GM18858 (cell line): Measurements from ENCODE around the gene ARHGEF37.
"Not testable (repeated sequence)": the region's sequence is repeated elsewhere in the genome, so short reads cannot be mapped to it uniquely, and the experiment has no call there.

Experiments used
- ATAC-seq: cut with Tn5 transposase; IDR thresholded peaks from one replicate; pipeline ENCODE4 v1.9.1; 2021; ENCODE audit not compliant: unreplicated experiment

ARHGEF37 gene

GRCh38 chr5:149581192-149581861 is at the start of gene ARHGEF37:
Gene ARHGEF37 (plus strand): TSS chr5:149581498. CDS start chr5:149597770, 16,272 bp downstream.
- no peak for ATAC-seq

GRCh38 chr5:149532413-149532812 is 48.9 kb upstream of the ARHGEF37 start:
- ATAC-seq: no peak

GRCh38 chr5:149535787-149536186 is 45.5 kb upstream of the ARHGEF37 start:
- ATAC-seq: not testable (repeated sequence)

- no peak for ATAC-seq
Observed at GRCh38 chr5:149537374-149537975, 43.8 kb upstream of the ARHGEF37 start.

- no peak for ATAC-seq
Observed at GRCh38 chr5:149540089-149540488, 41.2 kb upstream of the ARHGEF37 start.

- no peak for ATAC-seq
Observed at GRCh38 chr5:149541893-149542292, 39.4 kb upstream of the ARHGEF37 start.

- ATAC-seq: no peak
Observed at GRCh38 chr5:149543361-149544027, 37.8 kb upstream of the ARHGEF37 start.

GRCh38 chr5:149544028-149544420 is 37.3 kb upstream of the ARHGEF37 start:
- no peak for ATAC-seq

GRCh38 chr5:149545327-149545726 is 36.0 kb upstream of the ARHGEF37 start:
- ATAC-seq: no peak

- no peak for ATAC-seq
Observed at GRCh38 chr5:149546974-149547373, 34.3 kb upstream of the ARHGEF37 start.

GRCh38 chr5:149549461-149550267 is 31.6 kb upstream of the ARHGEF37 start:
- peak; percentile 26 for ATAC-seq

GRCh38 chr5:149550268-149550583 is 31.1 kb upstream of the ARHGEF37 start:
- no peak for ATAC-seq

- no peak for ATAC-seq
Observed at GRCh38 chr5:149550594-149551226, 30.6 kb upstream of the ARHGEF37 start.

- ATAC-seq: peak; percentile 79
Observed at GRCh38 chr5:149551227-149552037, 29.9 kb upstream of the ARHGEF37 start, which contains the start of gene CSNK1A1. Gene CSNK1A1 (minus strand): TSS chr5:149551439. CDS start chr5:149550964, 475 bp downstream.

- no peak for ATAC-seq
Observed at GRCh38 chr5:149552038-149552494, 29.2 kb upstream of the ARHGEF37 start.

GRCh38 chr5:149552553-149553160 is 28.6 kb upstream of the ARHGEF37 start:
- no peak for ATAC-seq

- ATAC-seq: no peak
Observed at GRCh38 chr5:149559706-149560105, 21.6 kb upstream of the ARHGEF37 start.

GRCh38 chr5:149561848-149562247 is 19.4 kb upstream of the ARHGEF37 start:
- no peak for ATAC-seq

GRCh38 chr5:149563466-149563865 is 17.8 kb upstream of the ARHGEF37 start:
- ATAC-seq: no peak
